ENCODE data around the gene C1orf216.

C1orf216 gene

DNA sequence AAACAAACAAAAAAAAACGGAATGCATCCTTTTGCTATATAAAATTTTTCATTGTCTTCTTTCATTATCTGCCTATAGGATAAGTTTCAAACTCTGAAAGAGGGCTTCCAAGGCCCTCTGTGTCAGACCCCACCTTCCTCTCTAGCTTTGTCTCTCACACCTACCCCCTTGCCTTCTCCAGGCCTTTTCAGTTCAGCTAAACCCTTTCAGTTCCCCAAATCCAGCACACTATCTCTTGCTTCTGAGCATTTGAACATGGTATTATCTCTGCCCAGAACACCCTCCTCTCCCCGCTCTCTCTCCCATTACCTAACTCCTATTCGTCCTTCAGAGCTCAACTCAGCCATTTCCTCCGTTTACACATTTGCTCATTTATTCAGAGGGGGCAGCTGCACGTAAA lies 35.7 kb downstream of the C1orf216 start:
- H3K36me3 ChIP-seq (ENCODE audit: low read length) = no peaks in the 10 kb centered on the region
- H3F3A ChIP-seq (ENCODE audit: insufficient read depth) = no peaks in the 10 kb centered on the region
- H3K79me2 ChIP-seq (ENCODE audit: insufficient read depth, low read length) = no peaks in the 10 kb centered on the region
- no peak overlapping the region for H2AFZ ChIP-seq (ENCODE audit: low read depth, low read length, severe bottlenecking)
- H3K4me2 ChIP-seq (ENCODE audit: low read depth, low read length, poor library complexity, severe bottlenecking) = no peak overlapping the region
- no peak overlapping the region for H3K4me3 ChIP-seq (ENCODE audit: insufficient read depth, low read length, poor library complexity, severe bottlenecking)
- no peaks in the 10 kb centered on the region for H3K9me2 ChIP-seq (replicated peaks; ENCODE audit: insufficient read depth, low read length)
- no peaks in the 10 kb centered on the region for H3K9me3 ChIP-seq (ENCODE audit: insufficient read depth, low read length)
- H3K27me3 ChIP-seq (ENCODE audit: low read length) = no peaks in the 10 kb centered on the region
- H4K20me1 ChIP-seq (ENCODE audit: low read depth, low read length) = no peaks in the 10 kb centered on the region
- no peak for TF ChIP-seq EZH2phosphoT487 (conservative IDR thresholded peaks at IDR 0.05; ENCODE audit: low read length)
- TF ChIP-seq, protein P1, sequence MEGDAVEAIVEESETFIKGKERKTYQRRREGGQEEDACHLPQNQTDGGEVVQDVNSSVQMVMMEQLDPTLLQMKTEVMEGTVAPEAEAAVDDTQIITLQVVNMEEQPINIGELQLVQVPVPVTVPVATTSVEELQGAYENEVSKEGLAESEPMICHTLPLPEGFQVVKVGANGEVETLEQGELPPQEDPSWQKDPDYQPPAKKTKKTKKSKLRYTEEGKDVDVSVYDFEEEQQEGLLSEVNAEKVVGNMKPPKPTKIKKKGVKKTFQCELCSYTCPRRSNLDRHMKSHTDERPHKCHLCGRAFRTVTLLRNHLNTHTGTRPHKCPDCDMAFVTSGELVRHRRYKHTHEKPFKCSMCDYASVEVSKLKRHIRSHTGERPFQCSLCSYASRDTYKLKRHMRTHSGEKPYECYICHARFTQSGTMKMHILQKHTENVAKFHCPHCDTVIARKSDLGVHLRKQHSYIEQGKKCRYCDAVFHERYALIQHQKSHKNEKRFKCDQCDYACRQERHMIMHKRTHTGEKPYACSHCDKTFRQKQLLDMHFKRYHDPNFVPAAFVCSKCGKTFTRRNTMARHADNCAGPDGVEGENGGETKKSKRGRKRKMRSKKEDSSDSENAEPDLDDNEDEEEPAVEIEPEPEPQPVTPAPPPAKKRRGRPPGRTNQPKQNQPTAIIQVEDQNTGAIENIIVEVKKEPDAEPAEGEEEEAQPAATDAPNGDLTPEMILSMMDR (IDR thresholded peaks at IDR 0.05; ENCODE audit: insufficient read depth, low read length, poor library complexity, severe bottlenecking) = no peak
- no peak overlapping the region for H3K27ac ChIP-seq (ENCODE audit: low read depth, low read length)
- H3K9ac ChIP-seq (ENCODE audit: low read length) = no peak overlapping the region

DNA sequence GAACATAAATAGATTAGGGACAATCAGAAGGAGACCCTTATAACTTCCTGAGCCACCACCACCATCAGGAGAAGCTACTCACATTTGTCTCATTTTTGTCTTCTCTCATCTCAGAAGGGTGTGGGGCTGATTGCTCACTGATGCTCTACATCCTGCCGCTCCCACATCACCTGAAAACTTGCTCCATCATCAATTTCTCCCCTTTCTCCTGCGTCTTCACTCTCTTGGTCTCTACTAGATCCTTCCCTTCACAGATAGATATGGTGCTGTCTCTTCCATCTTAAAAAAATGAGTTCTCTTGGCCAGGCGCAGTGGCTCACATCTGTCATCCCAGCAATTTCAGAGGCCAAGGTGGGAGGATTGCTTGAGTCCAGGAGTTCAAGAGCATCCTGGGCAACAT lies 38.4 kb downstream of the C1orf216 start:
- Histone ChIP-seq H3K9ac (ENCODE audit: low read length) (no peak overlapping the region), H3F3A (ENCODE audit: insufficient read depth) (no peaks in the 10 kb centered on the region), H3K79me2 (ENCODE audit: insufficient read depth, low read length) (no peaks in the 10 kb centered on the region), H3K9me3 (ENCODE audit: insufficient read depth, low read length) (no peaks in the 10 kb centered on the region), H3K27me3 (ENCODE audit: low read length) (no peaks in the 10 kb centered on the region), H3K4me2 (ENCODE audit: low read depth, low read length, poor library complexity, severe bottlenecking) (no peak overlapping the region), H3K36me3 (ENCODE audit: low read length) (no peaks in the 10 kb centered on the region), H4K20me1 (ENCODE audit: low read depth, low read length) (no peaks in the 10 kb centered on the region), H2AFZ (ENCODE audit: low read depth, low read length, severe bottlenecking) (no peak overlapping the region), H3K4me3 (ENCODE audit: insufficient read depth, low read length, poor library complexity, severe bottlenecking) (no peak overlapping the region), H3K9me2 (replicated peaks; ENCODE audit: insufficient read depth, low read length) (no peaks in the 10 kb centered on the region), H3K27ac (ENCODE audit: low read depth, low read length) (no peak overlapping the region)
- no peak for TF ChIP-seq EZH2phosphoT487 (conservative IDR thresholded peaks at IDR 0.05; ENCODE audit: low read length)
- TF ChIP-seq, protein P1 (IDR thresholded peaks at IDR 0.05; ENCODE audit: insufficient read depth, low read length, poor library complexity, severe bottlenecking) = no peak

DNA sequence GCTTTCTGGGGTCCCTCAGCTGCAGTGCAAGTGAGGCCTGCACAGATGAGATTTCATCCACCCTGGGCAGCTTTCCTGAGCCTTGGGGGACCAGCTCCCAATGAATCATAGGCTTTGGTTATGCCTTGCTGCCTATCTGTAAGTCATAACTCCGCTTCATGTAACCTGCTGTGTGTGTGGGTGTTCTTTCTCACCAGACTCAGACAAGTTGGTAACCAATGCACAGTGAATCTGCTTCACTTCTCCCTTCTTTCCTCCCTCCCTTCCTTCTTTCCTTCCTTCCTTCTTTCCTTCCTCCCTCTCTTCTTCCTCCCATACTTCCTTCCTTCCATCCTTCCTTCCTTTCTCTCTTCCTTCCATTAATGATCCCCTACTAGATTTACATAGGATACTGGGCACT lies 42.9 kb downstream of the C1orf216 start:
- Histone ChIP-seq H3K79me2 (ENCODE audit: insufficient read depth, low read length) (no peaks in the 10 kb centered on the region), H2AFZ (ENCODE audit: low read depth, low read length, severe bottlenecking) (no peak overlapping the region), H3F3A (ENCODE audit: insufficient read depth) (no peaks in the 10 kb centered on the region), H3K27me3 (ENCODE audit: low read length) (no peaks in the 10 kb centered on the region), H3K27ac (ENCODE audit: low read depth, low read length) (no peak overlapping the region), H3K9me3 (ENCODE audit: insufficient read depth, low read length) (no peaks in the 10 kb centered on the region), H3K4me2 (ENCODE audit: low read depth, low read length, poor library complexity, severe bottlenecking) (no peak overlapping the region), H3K9me2 (replicated peaks; ENCODE audit: insufficient read depth, low read length) (no peaks in the 10 kb centered on the region), H3K36me3 (ENCODE audit: low read length) (no peaks in the 10 kb centered on the region), H4K20me1 (ENCODE audit: low read depth, low read length) (no peaks in the 10 kb centered on the region), H3K9ac (ENCODE audit: low read length) (no peak overlapping the region), H3K4me3 (ENCODE audit: insufficient read depth, low read length, poor library complexity, severe bottlenecking) (no peak overlapping the region)
- TF ChIP-seq, protein P1 (IDR thresholded peaks at IDR 0.05; ENCODE audit: insufficient read depth, low read length, poor library complexity, severe bottlenecking) = no peak
- no peak for TF ChIP-seq EZH2phosphoT487 (conservative IDR thresholded peaks at IDR 0.05; ENCODE audit: low read length)

Measured in SU-DHL-6 (cell line).